AG10803 (cell line): Measurements from ENCODE around the gene SLC3A2.

Experiments used
- DNase-seq: peaks from one replicate; pipeline ENCODE4 v3.0.0; 2010; ENCODE audit warnings: low read depth
- H3K4me3 ChIP-seq: 2 replicates; pipeline ENCODE4 v1.5.1; 2011; ENCODE audit warnings: mild to moderate bottlenecking, low read length, control low read depth
- CTCF ChIP-seq: conservative IDR thresholded peaks from 2 replicates; pipeline ENCODE4 v1.5.1; 2011; ENCODE audit warnings: mild to moderate bottlenecking, low read length, control low read depth, inconsistent platforms

SLC3A2 gene

GRCh38 chr11:62897311-62897710 is 16.6 kb downstream of the SLC3A2 start:
- no peak overlapping the region for H3K4me3 ChIP-seq
- TF ChIP-seq CTCF = no peak
- DNase-seq = no peak

- no peak overlapping the region for H3K4me3 ChIP-seq
- no peak for TF ChIP-seq CTCF
- DNase-seq = no peak
Measured at GRCh38 chr11:62898027-62898426, 17.3 kb downstream of the SLC3A2 start.

GRCh38 chr11:62902932-62903331 is 22.2 kb downstream of the SLC3A2 start:
- H3K4me3 ChIP-seq = no peak overlapping the region
- DNase-seq = no peak
- no peak for TF ChIP-seq CTCF

- no peak overlapping the region for H3K4me3 ChIP-seq
- TF ChIP-seq CTCF = no peak
- no peak for DNase-seq
Measured at GRCh38 chr11:62905296-62905695, 24.6 kb downstream of the SLC3A2 start.

- DNase-seq = peak; percentile 72
- H3K4me3 ChIP-seq = no peak overlapping the region
- peak; percentile 99 for TF ChIP-seq CTCF
Measured at GRCh38 chr11:62905927-62906531, 25.3 kb downstream of the SLC3A2 start.

- no peak for TF ChIP-seq CTCF
- DNase-seq = no peak
- no peak overlapping the region for H3K4me3 ChIP-seq
Measured at GRCh38 chr11:62908468-62909072, 27.9 kb downstream of the SLC3A2 start.
